ENCODE data around the gene CCDC88A. TPM values are rescaled to one million over a fixed set of nuclear protein-coding genes. Genes with fewer than 3 reads are reported as not detected.

Gene CCDC88A
- total RNA-seq, 1 donor from 2014 or later: 400 TPM

GRCh38 chr2:55420871-55421270 is 1.2 kb upstream of the CCDC88A start:
- H3K4me3 Mint-ChIP-seq (ENCODE audit: unreplicated experiment): no peak overlapping the region

GRCh38 chr2:55420439-55420725 is 726 bp upstream of the CCDC88A start:
- Mint-ChIP-seq H3K36me3 (ENCODE audit: unreplicated experiment) (no peaks in the 10 kb centered on the region), H3K9me3 (ENCODE audit: unreplicated experiment) (peaks cover 24% of the 10 kb centered on the region), H3K27ac (ENCODE audit: unreplicated experiment) (peak overlapping the region; percentile 84), H3K4me1 (ENCODE audit: low read depth, unreplicated experiment) (peaks cover 34% of the 10 kb centered on the region), H3K27me3 (ENCODE audit: unreplicated experiment) (peaks cover 18% of the 10 kb centered on the region), H3K4me3 (ENCODE audit: unreplicated experiment) (peak overlapping the region; percentile 77)
- DNase-seq: no peak
- no peak for TF ChIP-seq CTCF (IDR thresholded peaks at IDR 0.05; ENCODE audit: partially characterized antibody, unreplicated experiment)

More at GRCh38 chr2:55420871-55421270, 1.2 kb upstream of the CCDC88A start:
- Mint-ChIP-seq H3K36me3 (ENCODE audit: unreplicated experiment) (no peaks in the 10 kb centered on the region), H3K27me3 (ENCODE audit: unreplicated experiment) (peaks cover 18% of the 10 kb centered on the region), H3K9me3 (ENCODE audit: unreplicated experiment) (peaks cover 24% of the 10 kb centered on the region), H3K4me1 (ENCODE audit: low read depth, unreplicated experiment) (peaks cover 32% of the 10 kb centered on the region), H3K27ac (ENCODE audit: unreplicated experiment) (peak overlapping the region; percentile 92)
- no peak for TF ChIP-seq CTCF (IDR thresholded peaks at IDR 0.05; ENCODE audit: partially characterized antibody, unreplicated experiment)
- DNase-seq: no peak

- no peak for TF ChIP-seq CTCF (IDR thresholded peaks at IDR 0.05; ENCODE audit: partially characterized antibody, unreplicated experiment)
- Mint-ChIP-seq H3K4me3 (ENCODE audit: unreplicated experiment) (peak overlapping the region; percentile 96), H3K27ac (ENCODE audit: unreplicated experiment) (peak overlapping the region; percentile 98), H3K36me3 (ENCODE audit: unreplicated experiment) (no peaks in the 10 kb centered on the region), H3K4me1 (ENCODE audit: low read depth, unreplicated experiment) (peaks cover 39% of the 10 kb centered on the region), H3K27me3 (ENCODE audit: unreplicated experiment) (peaks cover 18% of the 10 kb centered on the region), H3K9me3 (ENCODE audit: unreplicated experiment) (peaks cover 24% of the 10 kb centered on the region)
- DNase-seq: no peak
Measured at GRCh38 chr2:55419233-55419678, 400 bp downstream of the CCDC88A start.

GRCh38 chr2:55418512-55419232 is 984 bp downstream of the CCDC88A start:
- peak overlapping the region; percentile 98 for H3K27ac Mint-ChIP-seq (ENCODE audit: unreplicated experiment)
- H3K27me3 Mint-ChIP-seq (ENCODE audit: unreplicated experiment): peaks cover 18% of the 10 kb centered on the region
- peaks cover 23% of the 10 kb centered on the region for H3K9me3 Mint-ChIP-seq (ENCODE audit: unreplicated experiment)
- no peak for DNase-seq
- no peaks in the 10 kb centered on the region for H3K36me3 Mint-ChIP-seq (ENCODE audit: unreplicated experiment)
- H3K4me3 Mint-ChIP-seq (ENCODE audit: unreplicated experiment): peak overlapping the region; percentile 96
- TF ChIP-seq CTCF (IDR thresholded peaks at IDR 0.05; ENCODE audit: partially characterized antibody, unreplicated experiment): no peak
- H3K4me1 Mint-ChIP-seq (ENCODE audit: low read depth, unreplicated experiment): peaks cover 34% of the 10 kb centered on the region

- no peaks in the 10 kb centered on the region for H3K36me3 Mint-ChIP-seq (ENCODE audit: unreplicated experiment)
- peak overlapping the region; percentile 96 for H3K4me3 Mint-ChIP-seq (ENCODE audit: unreplicated experiment)
- peak overlapping the region; percentile 62 for H3K27ac Mint-ChIP-seq (ENCODE audit: unreplicated experiment)
- no peak for DNase-seq
- peaks cover 32% of the 10 kb centered on the region for H3K4me1 Mint-ChIP-seq (ENCODE audit: low read depth, unreplicated experiment)
- no peak for TF ChIP-seq CTCF (IDR thresholded peaks at IDR 0.05; ENCODE audit: partially characterized antibody, unreplicated experiment)
- H3K27me3 Mint-ChIP-seq (ENCODE audit: unreplicated experiment): peaks cover 18% of the 10 kb centered on the region
- peaks cover 23% of the 10 kb centered on the region for H3K9me3 Mint-ChIP-seq (ENCODE audit: unreplicated experiment)
Measured at GRCh38 chr2:55418072-55418471, 1.6 kb downstream of the CCDC88A start.
